Spleen (tissue), 11 donors: Measurements from ENCODE around the gene CES3. TPM values are rescaled to one million over a fixed set of nuclear protein-coding genes. Genes with fewer than 3 reads are reported as not detected.

Experiments
- DNase-seq: peaks from one replicate; pipeline ENCODE4 v3.0.0-alpha.2; 2020
- H3K27ac ChIP-seq, 8 donors: fragments of 200-600 bp; sonication (generic) in 7 of 8; 1 replicate in 4 of 8; 2 replicates in 4 of 8; pipeline versions ENCODE4 v1.5.0 to v1.8.0; 2016 to 2021; ENCODE audit warnings: inconsistent platforms in 4 of 8, mild to moderate bottlenecking in 4 of 8, moderate library complexity in 1 of 8
- H3K27me3 ChIP-seq, 7 donors: fragments of 200-600 bp; sonication (generic) in 6 of 7; replicated peaks in 1 of 7; 1 replicate in 4 of 7; 2 replicates in 3 of 7; pipeline versions ENCODE4 v1.5.0 to v1.8.0; 2016 to 2021; ENCODE audit warnings: inconsistent platforms in 3 of 7, mild to moderate bottlenecking in 1 of 7
- H3K36me3 ChIP-seq, 6 donors: fragments of 200-600 bp; sonication (generic) in 5 of 6; 1 replicate in 4 of 6; 2 replicates in 2 of 6; pipeline versions ENCODE4 v1.5.0 to v1.8.0; 2016 to 2021; ENCODE audit warnings: inconsistent platforms in 2 of 6
- H3K4me1 ChIP-seq, 6 donors: fragments of 200-600 bp; sonication (generic) in 5 of 6; 1 replicate in 3 of 6; 2 replicates in 3 of 6; pipeline versions ENCODE4 v1.5.0 to v1.8.0; 2016 to 2021; ENCODE audit warnings: inconsistent platforms in 3 of 6
- H3K4me3 ChIP-seq, 8 donors: fragments of 200-600 bp; sonication (generic) in 7 of 8; 1 replicate in 4 of 8; 2 replicates in 4 of 8; pipeline versions ENCODE4 v1.5.0 to v1.8.0; 2016 to 2021; ENCODE audit warnings: inconsistent platforms in 4 of 8, mild to moderate bottlenecking in 4 of 8, moderate library complexity in 2 of 8
- H3K9me3 ChIP-seq, 8 donors: fragments of 200-600 bp; sonication (generic) in 7 of 8; 1 replicate in 4 of 8; 2 replicates in 4 of 8; pipeline versions ENCODE4 v1.5.0 to v1.8.0; 2016 to 2021; ENCODE audit warnings: inconsistent platforms in 4 of 8
- CTCF ChIP-seq, 11 experiments: fragments of 200-600 bp in 7 of 11; fragments of 450-650 bp in 4 of 11; sonication (generic) in 4 of 11; IDR thresholded peaks in 8 of 11; conservative IDR thresholded peaks in 3 of 11; 1 replicate in 7 of 11; 2 replicates in 4 of 11; pipeline versions ENCODE4 v1.4.0 to v1.8.0; 2016 to 2021; ENCODE audit warnings: antibody characterized with exemption in 11 of 11, inconsistent platforms in 4 of 11, mild to moderate bottlenecking in 1 of 11
- POLR2A ChIP-seq, 3 donors: fragments of 450-650 bp; IDR thresholded peaks; one replicate each; pipeline ENCODE4 v1.5.1; 2017; ENCODE audit warnings: antibody characterized with exemption in 3 of 3, mild to moderate bottlenecking in 1 of 3
- POLR2AphosphoS5 ChIP-seq, 3 donors: sonication (generic); formaldehyde crosslinking; IDR thresholded peaks; one replicate each; pipeline ENCODE4 v1.5.1; 2017; ENCODE audit warnings: antibody characterized with exemption in 3 of 3
- WGBS, 5 donors: extraction: QIAGEN DNeasy Blood & Tissue Kit in 3 of 5; methylation state at CpG; one replicate each; pipeline versions ENCODE4 v1.1.5 to v1.1.7; 2013 to 2018; 5-methylcytosine and 5-hydroxymethylcytosine counted together
- intact Hi-C: fragments of 100-400 bp; cut with DNase I; formaldehyde crosslinking; loops from one replicate; pipeline ENCODE4 v1.15.0; 2023; ENCODE audit warnings: low total_unique reads
- polyA plus RNA-seq, 3 donors: library from polyadenylated mRNA; stranded (reverse); fragments of 200-250 nt; gene quantifications; one replicate each; pipeline ENCODE4 v1.2.1, GENCODE V29; 2013
- total RNA-seq, 7 donors: library from RNA; depleted of rRNA in 3 of 7; stranded (reverse); fragments of >200 nt in 3 of 7; fragmentation: NEBNext Ultra II Directional in 4 of 7; extraction: Animal tissue kit (Norgen Biotek cat#: 25700) in 4 of 7; gene quantifications; one replicate each; pipeline versions ENCODE4 v1.1.0 to v1.2.1, GENCODE V29; 2016 to 2021
- donor health status: healthy with polysubstance abuse.
- donor health status: DM: no; HTN: no; CAD: no; lungs with moderate emphysema.
- donor health status: DM: no; HTN: no; CAD: no.
- donor health status: Bipolar disorder and iron deficiency.
- donor health status: healthy.
- donor health status: DM: no; HTN: no; CAD: no.
- donor health status: DM: yes; HTN: yes; CAD: no.

CES3 gene
- total and polyA plus RNA-seq, 10 donors: 0.23 to 1.3 (median 0.34) TPM; not detected in 1

GRCh38 chr16:66946541-66946940 lies 14.5 kb upstream of the CES3 start:
- H3K4me1 ChIP-seq: peaks cover 5 to 28% (median 21%) of the 10 kb centered on the region in 6 donors
- H3K9me3 ChIP-seq: peaks cover 0 to 5% (median 0%) of the 10 kb centered on the region in 8 donors
- DNase-seq: no peak
- H3K27ac ChIP-seq: no peak overlapping the region
- H3K36me3 ChIP-seq: peaks cover 0 to 29% (median 25%) of the 10 kb centered on the region in 6 donors
- TF ChIP-seq POLR2A (IDR thresholded peaks at IDR 0.05): no peak
- no peak for TF ChIP-seq POLR2AphosphoS5 (IDR thresholded peaks at IDR 0.05)
- TF ChIP-seq CTCF (IDR thresholded peaks at IDR 0.05 in 8 of 11, conservative IDR thresholded peaks at IDR 0.05 in 3 of 11): no peak
- H3K27me3 ChIP-seq: peaks cover 0 to 39% (median 17%) of the 10 kb centered on the region in 7 donors
- H3K4me3 ChIP-seq: no peak overlapping the region
- 69 to 85% (median 77%) methylated on average over 7 of the region's 7 CpGs for WGBS, 5 donors
- intact Hi-C loops: no loop called here

- H3K27me3 ChIP-seq: peaks cover 0 to 43% (median 17%) of the 10 kb centered on the region in 7 donors
- 32 to 45% (median 39%) methylated on average over 5 of the region's 5 CpGs for WGBS, 5 donors
- TF ChIP-seq POLR2AphosphoS5 (IDR thresholded peaks at IDR 0.05) (no peak), POLR2A (IDR thresholded peaks at IDR 0.05) (no peak), CTCF (IDR thresholded peaks at IDR 0.05 in 8 of 11, conservative IDR thresholded peaks at IDR 0.05 in 3 of 11) (no peak)
- no peak overlapping the region for H3K4me3 ChIP-seq
- DNase-seq: no peak
- peaks cover 0 to 5% (median 0%) of the 10 kb centered on the region in 8 donors for H3K9me3 ChIP-seq
- H3K27ac ChIP-seq: no peak overlapping the region
- intact Hi-C loops: no loop called here
- H3K36me3 ChIP-seq: peaks cover 0 to 25% (median 21%) of the 10 kb centered on the region in 6 donors
- H3K4me1 ChIP-seq: peaks cover 5 to 28% (median 21%) of the 10 kb centered on the region in 6 donors
Measured at GRCh38 chr16:66946974-66947301, 14.1 kb upstream of the CES3 start.

GRCh38 chr16:66947302-66948065 lies 13.6 kb upstream of the CES3 start:
- intact Hi-C loops: no loop called here
- H3K27ac ChIP-seq: no peak overlapping the region
- H3K4me1 ChIP-seq: peaks cover 5 to 28% (median 21%) of the 10 kb centered on the region in 6 donors
- peak; percentile 86 for DNase-seq
- 0 to 1% (median 0%) methylated on average over 9 to 23 of the region's 23 CpGs for WGBS, 5 donors
- H3K9me3 ChIP-seq: peaks cover 0 to 5% (median 0%) of the 10 kb centered on the region in 8 donors
- peaks cover 0 to 49% (median 17%) of the 10 kb centered on the region in 7 donors for H3K27me3 ChIP-seq
- peak overlapping the region; percentile 33 to 70 (median 46) for H3K4me3 ChIP-seq
- H3K36me3 ChIP-seq: peaks cover 0 to 20% (median 16%) of the 10 kb centered on the region in 6 donors
- peak; percentile 87 to 97 (median 94) for TF ChIP-seq CTCF (IDR thresholded peaks at IDR 0.05 in 8 of 11, conservative IDR thresholded peaks at IDR 0.05 in 3 of 11)
- no peak for TF ChIP-seq POLR2A (IDR thresholded peaks at IDR 0.05)
- peak in 1 of 3 donors; percentile 41 for TF ChIP-seq POLR2AphosphoS5 (IDR thresholded peaks at IDR 0.05)

DNA sequence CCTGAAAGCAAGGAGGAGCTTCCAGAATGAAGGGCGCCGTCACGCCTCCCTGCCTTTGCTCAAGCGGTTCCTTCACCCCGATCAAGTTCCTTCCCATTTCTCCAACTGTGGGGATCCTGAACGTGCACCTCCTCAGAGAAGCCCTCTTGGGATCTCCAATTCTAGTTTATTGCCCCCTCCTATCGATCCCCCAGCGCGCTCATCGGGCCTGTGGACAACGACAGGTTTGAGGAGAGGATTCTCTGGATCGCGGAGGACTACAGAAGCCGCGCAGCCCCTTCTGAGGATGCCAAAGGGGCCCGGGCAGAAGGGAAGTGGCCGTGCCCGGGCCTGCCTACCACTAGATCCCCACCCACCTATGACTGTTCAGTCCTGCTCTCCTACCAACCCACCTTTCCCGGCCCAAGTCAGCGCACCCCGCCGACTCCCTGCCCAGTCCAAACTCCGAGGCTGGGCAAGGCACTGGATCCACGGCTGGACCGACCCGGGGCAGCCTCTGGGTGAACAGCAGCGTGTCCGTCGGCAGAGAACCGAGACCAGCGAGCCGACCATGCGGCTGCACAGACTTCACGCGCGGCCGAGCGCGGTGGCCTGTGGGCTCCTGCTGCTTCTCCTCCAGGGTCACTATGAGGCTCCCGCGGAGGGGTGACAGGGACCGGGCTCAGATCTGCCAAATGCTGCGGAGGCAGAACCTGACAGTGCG lies 12.8 kb upstream of the CES3 start:
- Histone ChIP-seq H3K9me3 (peaks cover 0 to 5% (median 0%) of the 10 kb centered on the region in 8 donors), H3K27ac (no peak overlapping the region), H3K36me3 (peaks cover 0 to 12% (median 8%) of the 10 kb centered on the region in 6 donors), H3K4me3 (peak overlapping the region; percentile 33 to 70 (median 46)), H3K27me3 (peaks cover 0 to 53% (median 17%) of the 10 kb centered on the region in 7 donors), H3K4me1 (peaks cover 5 to 28% (median 21%) of the 10 kb centered on the region in 6 donors)
- TF ChIP-seq POLR2AphosphoS5 (IDR thresholded peaks at IDR 0.05): peak in 1 of 3 donors; percentile 6
- TF ChIP-seq CTCF (IDR thresholded peaks at IDR 0.05 in 8 of 11, conservative IDR thresholded peaks at IDR 0.05 in 3 of 11): no peak
- no peak for TF ChIP-seq POLR2A (IDR thresholded peaks at IDR 0.05)
- intact Hi-C loops: no loop called here
- DNase-seq: no peak
- 0 to 8% (median 4%) methylated on average over 18 to 44 of the region's 44 CpGs for WGBS, 5 donors
